HepG2 (cell line): ENCODE data around the gene UBE2C. TPM values are rescaled to one million over a fixed set of nuclear protein-coding genes. Genes with fewer than 3 reads are reported as not detected.

Experiments
- BRD4 ChIP-seq: sonication (generic); formaldehyde crosslinking; IDR thresholded peaks from 2 replicates; pipeline ENCODE4 v1.4.0; 2020; ENCODE audit warnings: missing genetic modification reagents
- HNRNPK ChIP-seq: fragments of 200-400 bp; formaldehyde crosslinking; IDR thresholded peaks from 2 replicates; pipeline ENCODE4 v1.6.1; 2018; ENCODE audit warnings: low read length, low read depth, moderate library complexity, mild to moderate bottlenecking; ENCODE audit not compliant: poor library complexity, severe bottlenecking
- ZNF235 ChIP-seq: sonication (generic); formaldehyde crosslinking; IDR thresholded peaks from 2 replicates; pipeline ENCODE4 v1.8.1; 2023; ENCODE audit warnings: mild to moderate bottlenecking, missing genetic modification reagents, borderline replicate concordance
- ZNF451 ChIP-seq: sonication (generic); formaldehyde crosslinking; IDR thresholded peaks from 2 replicates; pipeline ENCODE4 v1.5.0; 2020; ENCODE audit warnings: mild to moderate bottlenecking, missing genetic modification reagents
- ZNF674 ChIP-seq: sonication (generic); formaldehyde crosslinking; IDR thresholded peaks from 2 replicates; pipeline ENCODE4 v1.5.0; 2020; ENCODE audit warnings: low read depth, mild to moderate bottlenecking, missing genetic modification reagents
- ZNF850 ChIP-seq: sonication (generic); formaldehyde crosslinking; conservative IDR thresholded peaks from 2 replicates; pipeline ENCODE4 v1.9.0; 2021; ENCODE audit warnings: mild to moderate bottlenecking, missing genetic modification reagents
- polyA plus RNA-seq, 8 experiments: library from polyadenylated mRNA; depleted of rRNA in 3 of 8; stranded (reverse) in 7 of 8; unstranded in 1 of 8; fragments of >200 nt; fragmentation: Illumina TruSeq in 4 of 8; extraction: Trizol in 4 of 8; gene quantifications; 2 replicates each; pipeline versions ENCODE4 v1.2.1 to v1.2.3, GENCODE V29; 2011 to 2016; ENCODE audit warnings: low read depth in 4 of 8, missing spikeins in 1 of 8, mixed read lengths in 1 of 8; ENCODE audit not compliant: insufficient read depth in 1 of 8
- total RNA-seq, 5 experiments: library from RNA; depleted of rRNA; stranded (reverse); fragments of >200 nt; fragmentation: Illumina TruSeq; extraction: Trizol; gene quantifications; 2 replicates each; pipeline ENCODE4 v1.2.3, GENCODE V29; 2016; ENCODE audit warnings: low read depth in 1 of 5
- TF ChIP-seq, protein P1 (sequence below): sonication (generic); formaldehyde crosslinking; IDR thresholded peaks from 2 replicates; pipeline ENCODE4 v1.4.0; 2020; ENCODE audit warnings: missing genetic modification reagents, mild to moderate bottlenecking, borderline replicate concordance
- TF ChIP-seq, protein P2 (sequence below): sonication (generic); formaldehyde crosslinking; IDR thresholded peaks from 2 replicates; pipeline ENCODE4 v1.4.0; 2020; ENCODE audit warnings: mild to moderate bottlenecking, missing genetic modification reagents
- TF ChIP-seq, protein P3 (sequence below): IDR thresholded peaks from 2 replicates; pipeline ENCODE4 v1.6.1; 2018; ENCODE audit warnings: missing genetic modification reagents, mild to moderate bottlenecking, missing compliant biosample characterization

UBE2C gene
- total and polyA plus RNA-seq, 2 of the 13 experiments (the other 11 are each of a cell fraction or from before 2014, with no cell fraction given) = 100 to 123 TPM

DNA sequence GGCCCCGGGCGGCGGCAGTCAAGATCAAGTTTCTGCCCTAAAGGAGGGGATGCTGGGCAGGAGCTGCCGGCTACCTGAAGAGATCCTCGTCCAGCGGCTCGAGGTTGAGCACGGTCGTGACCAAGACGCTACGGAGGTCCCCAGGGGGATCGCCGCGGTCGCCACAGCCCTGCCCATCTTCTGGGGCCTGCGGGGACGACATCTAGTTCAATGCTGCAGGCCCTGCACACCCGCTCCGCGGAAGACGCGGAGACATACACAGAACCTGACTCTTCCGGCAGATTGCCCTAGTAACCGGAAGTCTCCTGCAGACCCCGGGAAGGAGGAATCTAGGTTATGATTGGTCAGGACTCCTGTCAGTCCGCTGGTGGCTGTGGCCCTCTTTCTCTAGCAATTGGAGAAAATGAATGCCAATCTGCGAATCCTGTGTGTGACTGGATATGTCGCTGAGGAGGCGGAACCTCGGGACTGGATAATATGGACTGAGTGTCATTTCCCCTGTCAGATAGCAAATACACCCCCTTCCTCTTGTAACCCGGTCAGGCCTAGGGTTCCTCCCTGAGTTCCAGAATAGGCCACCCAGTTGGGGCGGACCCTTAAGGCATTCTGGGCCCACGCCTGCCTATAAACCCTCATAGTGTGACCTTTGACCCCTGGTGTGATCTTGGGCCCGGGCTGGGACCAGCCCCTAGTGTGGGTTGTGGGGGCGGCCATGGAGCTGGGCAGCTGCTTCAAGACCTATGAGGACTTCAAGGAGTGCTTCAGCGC, 44.9 kb downstream of the UBE2C start, which contains the start of the genes ACOT8 and ZSWIM3 (continued):
- TF ChIP-seq HNRNPK (no peak), ZNF674 (CRISPR knock-in tag) (no peak; the same call in 1 of the 2 replicates), ZNF451 (CRISPR knock-in tag) (no peak), ZNF850 (CRISPR knock-in tag) (no peak), BRD4 (CRISPR knock-in tag) (no peak; the same call in 1 of the 2 replicates), ZNF235 (peak; percentile 82)
- TF ChIP-seq, protein P1, sequence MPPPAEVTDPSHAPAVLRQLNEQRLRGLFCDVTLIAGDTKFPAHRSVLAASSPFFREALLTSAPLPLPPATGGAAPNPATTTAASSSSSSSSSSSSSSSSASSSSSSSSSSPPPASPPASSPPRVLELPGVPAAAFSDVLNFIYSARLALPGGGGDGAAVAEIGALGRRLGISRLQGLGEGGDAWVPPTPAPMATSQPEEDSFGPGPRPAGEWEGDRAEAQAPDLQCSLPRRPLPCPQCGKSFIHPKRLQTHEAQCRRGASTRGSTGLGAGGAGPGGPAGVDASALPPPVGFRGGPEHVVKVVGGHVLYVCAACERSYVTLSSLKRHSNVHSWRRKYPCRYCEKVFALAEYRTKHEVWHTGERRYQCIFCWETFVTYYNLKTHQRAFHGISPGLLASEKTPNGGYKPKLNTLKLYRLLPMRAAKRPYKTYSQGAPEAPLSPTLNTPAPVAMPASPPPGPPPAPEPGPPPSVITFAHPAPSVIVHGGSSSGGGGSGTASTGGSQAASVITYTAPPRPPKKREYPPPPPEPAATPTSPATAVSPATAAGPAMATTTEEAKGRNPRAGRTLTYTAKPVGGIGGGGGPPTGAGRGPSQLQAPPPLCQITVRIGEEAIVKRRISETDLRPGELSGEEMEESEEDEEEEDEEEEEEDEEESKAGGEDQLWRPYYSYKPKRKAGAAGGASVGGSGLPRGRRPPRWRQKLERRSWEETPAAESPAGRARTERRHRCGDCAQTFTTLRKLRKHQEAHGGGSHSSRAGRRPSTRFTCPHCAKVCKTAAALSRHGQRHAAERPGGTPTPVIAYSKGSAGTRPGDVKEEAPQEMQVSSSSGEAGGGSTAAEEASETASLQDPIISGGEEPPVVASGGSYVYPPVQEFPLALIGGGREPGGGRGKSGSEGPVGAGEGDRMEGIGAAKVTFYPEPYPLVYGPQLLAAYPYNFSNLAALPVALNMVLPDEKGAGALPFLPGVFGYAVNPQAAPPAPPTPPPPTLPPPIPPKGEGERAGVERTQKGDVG (CRISPR knock-in tag) = peak; percentile 56; the same call in 1 of the 2 replicates
- TF ChIP-seq, protein P2, sequence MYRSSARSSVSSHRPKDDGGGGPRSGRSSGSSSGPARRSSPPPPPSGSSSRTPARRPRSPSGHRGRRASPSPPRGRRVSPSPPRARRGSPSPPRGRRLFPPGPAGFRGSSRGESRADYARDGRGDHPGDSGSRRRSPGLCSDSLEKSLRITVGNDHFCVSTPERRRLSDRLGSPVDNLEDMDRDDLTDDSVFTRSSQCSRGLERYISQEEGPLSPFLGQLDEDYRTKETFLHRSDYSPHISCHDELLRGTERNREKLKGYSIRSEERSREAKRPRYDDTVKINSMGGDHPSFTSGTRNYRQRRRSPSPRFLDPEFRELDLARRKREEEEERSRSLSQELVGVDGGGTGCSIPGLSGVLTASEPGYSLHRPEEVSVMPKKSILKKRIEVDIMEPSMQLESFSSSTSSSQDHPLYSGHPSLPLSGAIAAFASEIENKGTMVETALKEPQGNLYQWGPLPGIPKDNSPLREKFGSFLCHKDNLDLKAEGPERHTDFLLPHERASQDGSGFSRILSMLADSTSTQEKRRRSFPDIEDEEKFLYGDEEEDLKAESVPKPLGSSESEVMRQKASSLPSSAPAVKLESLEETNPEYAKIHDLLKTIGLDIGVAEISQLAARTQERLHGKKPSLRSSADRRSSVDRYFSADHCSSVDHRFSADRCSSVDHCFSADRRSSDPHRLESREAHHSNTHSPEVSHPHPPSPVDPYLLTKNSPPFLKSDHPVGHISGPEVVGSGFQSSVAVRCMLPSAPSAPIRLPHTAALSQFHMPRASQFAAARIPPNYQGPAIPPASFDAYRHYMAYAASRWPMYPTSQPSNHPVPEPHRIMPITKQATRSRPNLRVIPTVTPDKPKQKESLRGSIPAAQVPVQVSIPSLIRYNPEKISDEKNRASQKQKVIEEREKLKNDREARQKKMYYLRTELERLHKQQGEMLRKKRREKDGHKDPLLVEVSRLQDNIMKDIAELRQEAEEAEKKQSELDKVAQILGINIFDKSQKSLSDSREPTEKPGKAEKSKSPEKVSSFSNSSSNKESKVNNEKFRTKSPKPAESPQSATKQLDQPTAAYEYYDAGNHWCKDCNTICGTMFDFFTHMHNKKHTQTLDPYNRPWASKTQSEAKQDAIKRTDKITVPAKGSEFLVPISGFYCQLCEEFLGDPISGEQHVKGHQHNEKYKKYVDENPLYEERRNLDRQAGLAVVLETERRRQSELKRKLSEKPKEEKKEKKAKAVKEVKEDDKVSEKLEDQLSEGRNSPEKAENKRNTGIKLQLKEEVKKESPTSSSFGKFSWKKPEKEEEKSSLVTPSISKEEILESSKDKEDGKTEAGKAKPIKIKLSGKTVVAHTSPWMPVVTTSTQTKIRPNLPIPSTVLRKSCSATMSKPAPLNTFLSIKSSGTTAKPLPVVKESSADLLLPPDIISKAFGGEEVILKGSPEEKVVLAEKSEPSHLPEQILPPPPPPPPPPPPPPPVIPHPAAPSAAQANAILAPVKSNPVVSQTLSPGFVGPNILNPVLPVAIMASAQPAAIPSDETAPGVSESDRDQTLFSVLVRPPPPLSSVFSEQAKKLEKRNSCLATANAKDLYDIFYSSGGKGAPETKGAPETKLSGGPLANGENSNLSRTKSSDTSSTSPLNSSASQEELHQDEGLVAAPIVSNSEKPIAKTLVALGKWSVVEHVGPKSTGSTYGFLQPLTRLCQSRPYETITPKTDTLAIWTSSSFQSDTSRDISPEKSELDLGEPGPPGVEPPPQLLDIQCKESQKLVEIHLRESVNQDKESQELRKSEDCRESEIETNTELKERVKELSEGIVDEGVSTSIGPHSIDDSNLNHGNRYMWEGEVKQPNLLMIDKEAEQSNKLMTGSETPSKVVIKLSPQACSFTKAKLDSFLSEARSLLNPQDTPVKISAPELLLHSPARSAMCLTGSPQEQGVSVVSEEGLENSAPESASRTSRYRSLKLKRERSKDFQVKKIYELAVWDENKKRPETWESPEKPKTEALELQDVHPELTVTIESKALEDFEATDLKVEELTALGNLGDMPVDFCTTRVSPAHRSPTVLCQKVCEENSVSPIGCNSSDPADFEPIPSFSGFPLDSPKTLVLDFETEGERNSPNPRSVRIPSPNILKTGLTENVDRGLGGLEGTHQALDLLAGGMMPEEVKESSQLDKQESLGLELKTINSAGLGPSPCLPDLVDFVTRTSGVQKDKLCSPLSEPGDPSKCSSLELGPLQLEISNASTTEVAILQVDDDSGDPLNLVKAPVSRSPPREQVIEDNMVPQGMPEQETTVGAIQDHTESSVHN (CRISPR knock-in tag) = no peak
- TF ChIP-seq, protein P3, sequence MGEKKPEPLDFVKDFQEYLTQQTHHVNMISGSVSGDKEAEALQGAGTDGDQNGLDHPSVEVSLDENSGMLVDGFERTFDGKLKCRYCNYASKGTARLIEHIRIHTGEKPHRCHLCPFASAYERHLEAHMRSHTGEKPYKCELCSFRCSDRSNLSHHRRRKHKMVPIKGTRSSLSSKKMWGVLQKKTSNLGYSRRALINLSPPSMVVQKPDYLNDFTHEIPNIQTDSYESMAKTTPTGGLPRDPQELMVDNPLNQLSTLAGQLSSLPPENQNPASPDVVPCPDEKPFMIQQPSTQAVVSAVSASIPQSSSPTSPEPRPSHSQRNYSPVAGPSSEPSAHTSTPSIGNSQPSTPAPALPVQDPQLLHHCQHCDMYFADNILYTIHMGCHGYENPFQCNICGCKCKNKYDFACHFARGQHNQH = peak; percentile 99
